Lung (tissue), 12 donors: Measurements from ENCODE around the gene AFDN. TPM values are rescaled to one million over a fixed set of nuclear protein-coding genes. Genes with fewer than 3 reads are reported as not detected.

ENCODE experiments used
- ATAC-seq: fragments of 200-7000 bp; cut with Tn5 transposase; one replicate; pipeline ENCODE4 v1.9.1; 2020; ENCODE audit warnings: moderate number of reproducible peaks; ENCODE audit not compliant: insufficient read depth, low FRiP score
- DNase-seq, 3 donors: peaks; one replicate each; pipeline ENCODE4 v3.0.0-alpha.2; 2013 to 2017
- H3K27ac ChIP-seq, 2 donors: one replicate each; pipeline ENCODE4 v1.5.1; 2013; ENCODE audit warnings: mild to moderate bottlenecking in 2 of 2, moderate library complexity in 2 of 2, control low read depth in 1 of 2, inconsistent platforms in 1 of 2, low read depth in 1 of 2, low read length in 1 of 2
- H3K27me3 ChIP-seq, 3 donors: one replicate each; pipeline ENCODE4 v1.5.1; 2013; ENCODE audit warnings: low read length in 2 of 3; ENCODE audit not compliant: control insufficient read depth in 3 of 3, insufficient read depth in 3 of 3
- H3K36me3 ChIP-seq, 4 donors: one replicate each; pipeline ENCODE4 v1.5.1; 2013; ENCODE audit warnings: low read length in 4 of 4, mild to moderate bottlenecking in 1 of 4, moderate library complexity in 1 of 4; ENCODE audit not compliant: control insufficient read depth in 4 of 4, insufficient read depth in 4 of 4
- H3K4me1 ChIP-seq, 5 donors: one replicate each; pipeline ENCODE4 v1.5.1; 2013; ENCODE audit warnings: low read length in 5 of 5, mild to moderate bottlenecking in 2 of 5, moderate library complexity in 1 of 5; ENCODE audit not compliant: control insufficient read depth in 5 of 5, insufficient read depth in 5 of 5
- H3K4me3 ChIP-seq: one replicate; pipeline ENCODE4 v1.5.1; 2013; ENCODE audit warnings: mild to moderate bottlenecking, control low read depth, moderate library complexity
- H3K9ac ChIP-seq, 2 donors: one replicate each; pipeline ENCODE4 v1.5.1; 2013; ENCODE audit warnings: low read length in 2 of 2, control low read depth in 1 of 2; ENCODE audit not compliant: insufficient read depth in 1 of 2
- H3K9me3 ChIP-seq, 4 donors: one replicate each; pipeline ENCODE4 v1.5.1; 2013; ENCODE audit warnings: low read length in 3 of 4, mild to moderate bottlenecking in 1 of 4, moderate library complexity in 1 of 4; ENCODE audit not compliant: control insufficient read depth in 4 of 4, insufficient read depth in 3 of 4
- CTCF ChIP-seq: IDR thresholded peaks from 2 replicates; pipeline ENCODE4 v1.5.1; 2012; ENCODE audit warnings: mild to moderate bottlenecking; ENCODE audit errors: control extremely low read depth, extremely low read depth
- WGBS, 2 donors: extraction: QIAGEN DNeasy Blood & Tissue Kit; methylation state at CpG; one replicate each; pipeline ENCODE4 v1.1.7; 2013; 5-methylcytosine and 5-hydroxymethylcytosine counted together
- polyA plus RNA-seq, 2 donors: library from polyadenylated mRNA; stranded (reverse); fragments of 200-250 nt; gene quantifications; one replicate each; pipeline ENCODE4 v1.2.1, GENCODE V29; 2013
- total RNA-seq, 2 donors: library from RNA; depleted of rRNA in 1 of 2; stranded (reverse); fragments of >200 nt in 1 of 2; gene quantifications; one replicate each; pipeline ENCODE4 v1.2.1, GENCODE V29; 2014 to 2021
- donor health status: control.
- donor health status: control.
- donor health status: Bipolar disorder and iron deficiency.
- donor health status: healthy.
- donor health status: DM: yes; HTN: yes; CAD: no.

Gene AFDN
- total and polyA plus RNA-seq, 4 donors, result 47.6 to 407 (median 117) TPM

GRCh38 chr6:167996424-167997199 lies 169.9 kb downstream of the AFDN start:
- DNase-seq, result peak in 2 of 3 donors; percentile 53 to 58
- H3K9me3 ChIP-seq, result peaks cover 0 to 2% (median 0%) of the 10 kb centered on the region in 4 donors
- peaks cover 0 to 4% (median 0%) of the 10 kb centered on the region in 5 donors for H3K4me1 ChIP-seq
- ATAC-seq, result no peak
- H3K36me3 ChIP-seq, result peaks cover 0 to 5% (median 0%) of the 10 kb centered on the region in 4 donors
- H3K27ac ChIP-seq, result no peak overlapping the region
- no peaks in the 10 kb centered on the region for H3K27me3 ChIP-seq
- H3K4me3 ChIP-seq, result no peak overlapping the region
- no peak overlapping the region for H3K9ac ChIP-seq
- TF ChIP-seq CTCF, result no peak
- WGBS, 2 donors, result 52 to 63% methylated on average over 38 to 43 of the region's 43 CpGs

GRCh38 chr6:167997642-167998041 lies 170.9 kb downstream of the AFDN start, which contains the start of gene KIF25:
Gene KIF25 (plus strand): TSS chr6:167997671. CDS start chr6:168029586, 31,915 bp downstream.
- Histone ChIP-seq H3K9ac (no peak within 1 kb of the TSS), H3K27ac (no peak within 1 kb of the TSS), H3K4me1 (peaks cover 0 to 4% (median 0%) of the 10 kb centered on the region in 5 donors), H3K9me3 (peaks cover 0 to 2% (median 0%) of the 10 kb centered on the region in 4 donors), H3K4me3 (no peak within 1 kb of the TSS), H3K27me3 (no peaks in the 10 kb centered on the region), H3K36me3 (peaks cover 0 to 5% (median 0%) of the 10 kb centered on the region in 4 donors)
- DNase-seq, result no peak
- WGBS, 2 donors, result 73 to 86% methylated on average over 9 of the region's 9 CpGs
- no peak for TF ChIP-seq CTCF
- no peak for ATAC-seq

GRCh38 chr6:167998215-167998614 lies 171.5 kb downstream of the AFDN start:
- Histone ChIP-seq H3K4me1 (peaks cover 0 to 4% (median 0%) of the 10 kb centered on the region in 5 donors), H3K9me3 (peaks cover 0 to 2% (median 0%) of the 10 kb centered on the region in 4 donors), H3K36me3 (peaks cover 0 to 5% (median 0%) of the 10 kb centered on the region in 4 donors), H3K27me3 (no peaks in the 10 kb centered on the region), H3K27ac (no peak overlapping the region), H3K9ac (no peak overlapping the region), H3K4me3 (no peak overlapping the region)
- ATAC-seq, result no peak
- no peak for DNase-seq
- 82 to 88% methylated on average over 5 of the region's 5 CpGs for WGBS, 2 donors
- no peak for TF ChIP-seq CTCF
